ENCODE results near the gene PCYT1B.

Gene PCYT1B

GRCh38 chrX:24528605-24529004 is 118.5 kb downstream of the PCYT1B start:
- Histone ChIP-seq H3K9ac (no peak overlapping the region), H3K4me2 (no peak overlapping the region), H3K36me3 (peaks cover 0 to 51% (median 9%) of the 10 kb centered on the region in 11 experiments; a peak in 10 of 22 replicates), H3K27ac (no peak overlapping the region), H3K4me1 (no peaks in the 10 kb centered on the region), H3K27me3 (peaks cover 0 to 7% (median 0%) of the 10 kb centered on the region in 11 experiments; a peak in 2 of 22 replicates), H3K4me3 (no peak overlapping the region), H4K20me1 (no peaks in the 10 kb centered on the region; a peak in 1 of 22 replicates), H3K9me3 (replicated peaks in 1 of 11) (no peaks in the 10 kb centered on the region)
- TF ChIP-seq Cebpa-rat (IDR thresholded peaks at IDR 0.05) = no peak

- TF ChIP-seq Cebpa-rat (IDR thresholded peaks at IDR 0.05) = no peak
- Histone ChIP-seq H3K4me3 (no peak overlapping the region), H3K9ac (no peak overlapping the region), H3K4me1 (no peaks in the 10 kb centered on the region), H3K9me3 (replicated peaks in 1 of 11) (no peaks in the 10 kb centered on the region), H3K4me2 (no peak overlapping the region), H4K20me1 (no peaks in the 10 kb centered on the region; a peak in 1 of 22 replicates), H3K27ac (no peak overlapping the region), H3K36me3 (peaks cover 0 to 46% (median 3%) of the 10 kb centered on the region in 11 experiments; a peak in 9 of 22 replicates), H3K27me3 (peaks cover 0 to 7% (median 0%) of the 10 kb centered on the region in 11 experiments; a peak in 2 of 22 replicates)
Measured at GRCh38 chrX:24526616-24527015, 120.5 kb downstream of the PCYT1B start.

GRCh38 chrX:24525455-24525854 is 121.7 kb downstream of the PCYT1B start:
- no peaks in the 10 kb centered on the region for H3K9me3 ChIP-seq (replicated peaks in 1 of 11)
- TF ChIP-seq Cebpa-rat (IDR thresholded peaks at IDR 0.05) = no peak
- H3K4me1 ChIP-seq = no peaks in the 10 kb centered on the region
- no peak overlapping the region for H3K27ac ChIP-seq
- no peak overlapping the region for H3K9ac ChIP-seq
- no peaks in the 10 kb centered on the region; a peak in 1 of 22 replicates for H4K20me1 ChIP-seq
- no peak overlapping the region for H3K4me3 ChIP-seq
- H3K27me3 ChIP-seq = peaks cover 0 to 7% (median 0%) of the 10 kb centered on the region in 11 experiments; a peak in 2 of 22 replicates
- H3K4me2 ChIP-seq = no peak overlapping the region
- H3K36me3 ChIP-seq = peaks cover 0 to 54% (median 3%) of the 10 kb centered on the region in 11 experiments; a peak in 7 of 22 replicates

- Histone ChIP-seq H3K4me2 (no peak overlapping the region), H3K36me3 (peaks cover 0 to 37% (median 3%) of the 10 kb centered on the region in 11 experiments; a peak in 5 of 22 replicates)
Measured at GRCh38 chrX:24520472-24520871, 126.7 kb downstream of the PCYT1B start.

GRCh38 chrX:24515447-24515846 is 131.7 kb downstream of the PCYT1B start:
- Histone ChIP-seq H3K36me3 (peaks cover 0 to 20% (median 4%) of the 10 kb centered on the region in 11 experiments; a peak in 4 of 22 replicates), H4K20me1 (no peaks in the 10 kb centered on the region; a peak in 2 of 22 replicates), H3K27me3 (no peaks in the 10 kb centered on the region; a peak in 1 of 22 replicates), H3K27ac (no peak overlapping the region), H3K9ac (no peak overlapping the region), H3K9me3 (replicated peaks in 1 of 11) (no peaks in the 10 kb centered on the region), H3K4me1 (no peaks in the 10 kb centered on the region), H3K4me3 (no peak overlapping the region), H3K4me2 (no peak overlapping the region)
- TF ChIP-seq Cebpa-rat (IDR thresholded peaks at IDR 0.05) = no peak

More at GRCh38 chrX:24520472-24520871, 126.7 kb downstream of the PCYT1B start:
- Histone ChIP-seq H3K4me1 (no peaks in the 10 kb centered on the region), H4K20me1 (no peaks in the 10 kb centered on the region), H3K27me3 (peaks cover 0 to 3% (median 0%) of the 10 kb centered on the region in 11 experiments; a peak in 1 of 22 replicates), H3K4me3 (no peak overlapping the region), H3K9me3 (replicated peaks in 1 of 11) (no peaks in the 10 kb centered on the region), H3K9ac (no peak overlapping the region), H3K27ac (no peak overlapping the region)
- no peak for TF ChIP-seq Cebpa-rat (IDR thresholded peaks at IDR 0.05)

GRCh38 chrX:24513416-24513815 is 133.7 kb downstream of the PCYT1B start:
- TF ChIP-seq Cebpa-rat (IDR thresholded peaks at IDR 0.05) = no peak
- H4K20me1 ChIP-seq = no peaks in the 10 kb centered on the region; a peak in 2 of 22 replicates

GRCh38 chrX:24508375-24508774 is 138.8 kb downstream of the PCYT1B start:
- Histone ChIP-seq H3K4me2 (no peak overlapping the region), H3K27ac (no peak overlapping the region), H3K9me3 (replicated peaks in 1 of 11) (no peaks in the 10 kb centered on the region), H3K4me1 (no peaks in the 10 kb centered on the region), H3K4me3 (no peak overlapping the region), H3K27me3 (no peaks in the 10 kb centered on the region), H3K9ac (no peak overlapping the region), H4K20me1 (no peaks in the 10 kb centered on the region; a peak in 2 of 22 replicates), H3K36me3 (peaks cover 0 to 34% (median 7%) of the 10 kb centered on the region in 11 experiments; a peak in 10 of 22 replicates)
- no peak for TF ChIP-seq Cebpa-rat (IDR thresholded peaks at IDR 0.05)

More at GRCh38 chrX:24513416-24513815, 133.7 kb downstream of the PCYT1B start:
- no peaks in the 10 kb centered on the region for H3K9me3 ChIP-seq (replicated peaks in 1 of 11)
- no peak overlapping the region for H3K9ac ChIP-seq
- H3K4me1 ChIP-seq = no peaks in the 10 kb centered on the region
- peaks cover 0 to 8% (median 0%) of the 10 kb centered on the region in 11 experiments; a peak in 3 of 22 replicates for H3K36me3 ChIP-seq
- H3K4me3 ChIP-seq = no peak overlapping the region
- no peaks in the 10 kb centered on the region; a peak in 1 of 22 replicates for H3K27me3 ChIP-seq
- no peak overlapping the region for H3K4me2 ChIP-seq
- H3K27ac ChIP-seq = no peak overlapping the region

Measured in BLaER1 treated with 17β-estradiol and CSF1 and Interleukin-3, amounts not matched to agents 10 nM and 100 nM (cell line).